HepG2 (cell line): ENCODE results near the gene ADAMTS2. TPM values are rescaled to one million over a fixed set of nuclear protein-coding genes. Genes with fewer than 3 reads are reported as not detected.

Source experiments
- ATAC-seq: fragments of 200-7000 bp; cut with Tn5 transposase; 3 replicates; pipeline ENCODE4 v1.9.1; 2020; ENCODE audit warnings: mild to moderate bottlenecking, moderate library complexity
- BruUV-seq: library from RNA; stranded (reverse); fragments of 400-500 nt; replicated peaks from 2 replicates; lab custom pipeline; 2021; lab: Mats Ljungman, UMichigan
- CTCF ChIA-PET: fragments of 300-600 bp; formaldehyde crosslinking; extraction: SDS; loops from one replicate; lab custom pipeline; 2021; ENCODE audit warnings: low total read pairs, inconsistent platforms, low intra/inter-chr PET ratio; lab: Yijun Ruan, JAX
- POLR2A ChIA-PET: fragments of 350-600 bp; sonication (Branson Sonifier 250); formaldehyde crosslinking; loops from one replicate; lab custom pipeline; 2020; ENCODE audit warnings: antibody characterized with exemption, inconsistent platforms; lab: Yijun Ruan, JAX
- DNase-seq: peaks from one replicate; pipeline ENCODE4 v3.0.0-alpha.2; 2015; ENCODE audit warnings: low spot score
- FAIRE-seq: peaks from 3 replicates; lab custom pipeline; 2011; peaks lifted over from hg19 to GRCh38; lab: Jason Lieb, UNC
- H2AFZ ChIP-seq: one replicate; pipeline ENCODE4 v1.6.1; 2011; ENCODE audit warnings: low read length, inconsistent platforms
- H3K27ac ChIP-seq: fragments of 300-600 bp; 3 replicates; pipeline ENCODE4 v1.8.0; 2011; ENCODE audit warnings: mixed run types, mild to moderate bottlenecking, mixed read lengths, low read length, inconsistent platforms; ENCODE audit not compliant: insufficient read depth; ENCODE audit errors: extremely low read length
- H3K27me3 ChIP-seq, 2 experiments: fragments of 200-600 bp in 1 of 2; 2 replicates in 1 of 2; 3 replicates in 1 of 2; pipeline versions ENCODE4 v1.6.0 to v1.8.0; 2011; ENCODE audit warnings: low read length in 2 of 2, mild to moderate bottlenecking in 2 of 2, moderate library complexity in 2 of 2, inconsistent platforms in 1 of 2; ENCODE audit not compliant: insufficient read depth in 2 of 2, control insufficient read depth in 1 of 2
- H3K36me3 ChIP-seq, 2 experiments: fragments of 200-600 bp in 1 of 2; replicated peaks in 1 of 2; 2 replicates in 1 of 2; 3 replicates in 1 of 2; pipeline versions ENCODE4 v1.5.1 to v1.8.0; 2011; ENCODE audit warnings: low read length in 2 of 2, inconsistent platforms in 1 of 2; ENCODE audit not compliant: insufficient read depth in 2 of 2, control insufficient read depth in 1 of 2
- H3K4me1 ChIP-seq: 2 replicates; pipeline ENCODE4 v1.5.1; 2012; ENCODE audit warnings: low read length, inconsistent platforms; ENCODE audit not compliant: insufficient read depth
- H3K4me2 ChIP-seq: 2 replicates; pipeline ENCODE4 v1.6.0; 2011; ENCODE audit warnings: low read depth, low read length, inconsistent platforms
- H3K4me3 ChIP-seq, 3 experiments: fragments of 200-600 bp in 1 of 3; sonication (generic), shearing (Covaris generic) in 1 of 3; replicated peaks in 1 of 3; 2 replicates each; pipeline ENCODE4 v1.5.1; 2011 to 2016; ENCODE audit warnings: low read length in 3 of 3, inconsistent platforms in 2 of 3, low read depth in 2 of 3, mild to moderate bottlenecking in 2 of 3, control low read depth in 1 of 3, mixed read lengths in 1 of 3; ENCODE audit not compliant: insufficient read depth in 1 of 3
- H3K79me2 ChIP-seq: one replicate; pipeline ENCODE4 v1.6.1; 2011; ENCODE audit warnings: low read length, inconsistent platforms; ENCODE audit not compliant: insufficient read depth
- H3K9ac ChIP-seq: 2 replicates; pipeline ENCODE4 v1.6.0; 2011; ENCODE audit warnings: mild to moderate bottlenecking, low read depth, low read length, inconsistent platforms; ENCODE audit not compliant: insufficient read depth
- H3K9me3 ChIP-seq: 2 replicates; pipeline ENCODE4 v1.5.1; 2012; ENCODE audit warnings: mild to moderate bottlenecking, low read length
- H4K20me1 ChIP-seq: 2 replicates; pipeline ENCODE4 v1.6.0; 2011; ENCODE audit warnings: inconsistent platforms, mild to moderate bottlenecking, low read length, moderate library complexity; ENCODE audit not compliant: insufficient read depth
- AFF4 ChIP-seq: sonication (generic); formaldehyde crosslinking; IDR thresholded peaks from 2 replicates; pipeline ENCODE4 v1.4.0; 2020; ENCODE audit warnings: missing genetic modification reagents
- ELF4 ChIP-seq: sonication (generic); formaldehyde crosslinking; IDR thresholded peaks from 2 replicates; pipeline ENCODE4 v1.5.0; 2020; ENCODE audit warnings: missing genetic modification reagents, mild to moderate bottlenecking, moderate library complexity, borderline replicate concordance
- FOXJ3 ChIP-seq: sonication (generic); formaldehyde crosslinking; IDR thresholded peaks from 2 replicates; pipeline ENCODE4 v1.4.0; 2020; ENCODE audit warnings: missing genetic modification reagents, mild to moderate bottlenecking, borderline replicate concordance
- JUND ChIP-seq: sonication (generic); formaldehyde crosslinking; IDR thresholded peaks from 2 replicates; pipeline ENCODE4 v1.8.0; 2022; ENCODE audit warnings: mild to moderate bottlenecking, missing genetic modification reagents
- KDM5A ChIP-seq: fragments of 200-600 bp; sonication (generic); IDR thresholded peaks from 2 replicates; pipeline ENCODE4 v1.7.0; 2018; ENCODE audit warnings: antibody characterized with exemption, mild to moderate bottlenecking, low read length, borderline replicate concordance
- MXD1 ChIP-seq: sonication (generic); formaldehyde crosslinking; IDR thresholded peaks from 2 replicates; pipeline ENCODE4 v1.4.0; 2020; ENCODE audit warnings: mild to moderate bottlenecking, missing genetic modification reagents
- MXI1 ChIP-seq: IDR thresholded peaks from 3 replicates; pipeline ENCODE4 v1.6.1; 2012; ENCODE audit warnings: low read depth, low read length, inconsistent platforms, borderline replicate concordance
- MYNN ChIP-seq: sonication (generic); formaldehyde crosslinking; IDR thresholded peaks from 2 replicates; pipeline ENCODE4 v1.4.0; 2020; ENCODE audit warnings: mild to moderate bottlenecking, low read depth, missing genetic modification reagents
- TBL1XR1 ChIP-seq: fragments of 150-350 bp; IDR thresholded peaks from 2 replicates; pipeline ENCODE4 v1.6.1; 2014; ENCODE audit warnings: borderline replicate concordance, low read length; ENCODE audit not compliant: partially characterized antibody
- ZNF350 ChIP-seq: sonication (generic); formaldehyde crosslinking; IDR thresholded peaks from 2 replicates; pipeline ENCODE4 v1.4.0; 2020; ENCODE audit warnings: mild to moderate bottlenecking, low read depth, missing genetic modification reagents, borderline replicate concordance
- ZNF503 ChIP-seq: sonication (generic); formaldehyde crosslinking; IDR thresholded peaks from 2 replicates; pipeline ENCODE4 v1.4.0; 2020; ENCODE audit warnings: missing genetic modification reagents
- ZNF569 ChIP-seq: sonication (generic); formaldehyde crosslinking; IDR thresholded peaks from 2 replicates; pipeline ENCODE4 v1.5.0; 2020; ENCODE audit warnings: mild to moderate bottlenecking, missing genetic modification reagents, moderate library complexity, borderline replicate concordance
- ZNF761 ChIP-seq: sonication (generic); formaldehyde crosslinking; conservative IDR thresholded peaks from 2 replicates; pipeline ENCODE4 v1.4.0; 2020; ENCODE audit warnings: mild to moderate bottlenecking, missing genetic modification reagents
- ZNF850 ChIP-seq: sonication (generic); formaldehyde crosslinking; conservative IDR thresholded peaks from 2 replicates; pipeline ENCODE4 v1.9.0; 2021; ENCODE audit warnings: mild to moderate bottlenecking, missing genetic modification reagents
- WGBS: methylation state at CpG from one replicate; pipeline ENCODE4 v1.1.6; 2017; ENCODE audit warnings: low lambda C conversion rate; 5-methylcytosine and 5-hydroxymethylcytosine counted together
- in situ Hi-C: cut with HindIII; loops from 2 replicates; pipeline ENCODE4 v1.10.0; 2017; ENCODE audit warnings: low pct_unique_long_range_greater_than_20kb; ENCODE audit not compliant: extremely low pct_ligation_motif_present
- intact Hi-C: fragments of 100-400 bp; cut with micrococcal nuclease; formaldehyde crosslinking; loops from one replicate; pipeline ENCODE4 v1.10.0; 2022; ENCODE audit not compliant: unreplicated experiment
- polyA plus RNA-seq, 8 experiments: library from polyadenylated mRNA; depleted of rRNA in 3 of 8; stranded (reverse) in 7 of 8; unstranded in 1 of 8; fragments of >200 nt; fragmentation: Illumina TruSeq in 4 of 8; extraction: Trizol in 4 of 8; gene quantifications; 2 replicates each; pipeline versions ENCODE4 v1.2.1 to v1.2.3, GENCODE V29; 2011 to 2016; ENCODE audit warnings: low read depth in 4 of 8, missing spikeins in 1 of 8, mixed read lengths in 1 of 8; ENCODE audit not compliant: insufficient read depth in 1 of 8
- total RNA-seq, 5 experiments: library from RNA; depleted of rRNA; stranded (reverse); fragments of >200 nt; fragmentation: Illumina TruSeq; extraction: Trizol; gene quantifications; 2 replicates each; pipeline ENCODE4 v1.2.3, GENCODE V29; 2016; ENCODE audit warnings: low read depth in 1 of 5

Gene ADAMTS2
- total and polyA plus RNA-seq, 2 of the 13 experiments (the other 11 are each of a cell fraction or from before 2014, with no cell fraction given) = 0.24 to 3.5 TPM

DNA sequence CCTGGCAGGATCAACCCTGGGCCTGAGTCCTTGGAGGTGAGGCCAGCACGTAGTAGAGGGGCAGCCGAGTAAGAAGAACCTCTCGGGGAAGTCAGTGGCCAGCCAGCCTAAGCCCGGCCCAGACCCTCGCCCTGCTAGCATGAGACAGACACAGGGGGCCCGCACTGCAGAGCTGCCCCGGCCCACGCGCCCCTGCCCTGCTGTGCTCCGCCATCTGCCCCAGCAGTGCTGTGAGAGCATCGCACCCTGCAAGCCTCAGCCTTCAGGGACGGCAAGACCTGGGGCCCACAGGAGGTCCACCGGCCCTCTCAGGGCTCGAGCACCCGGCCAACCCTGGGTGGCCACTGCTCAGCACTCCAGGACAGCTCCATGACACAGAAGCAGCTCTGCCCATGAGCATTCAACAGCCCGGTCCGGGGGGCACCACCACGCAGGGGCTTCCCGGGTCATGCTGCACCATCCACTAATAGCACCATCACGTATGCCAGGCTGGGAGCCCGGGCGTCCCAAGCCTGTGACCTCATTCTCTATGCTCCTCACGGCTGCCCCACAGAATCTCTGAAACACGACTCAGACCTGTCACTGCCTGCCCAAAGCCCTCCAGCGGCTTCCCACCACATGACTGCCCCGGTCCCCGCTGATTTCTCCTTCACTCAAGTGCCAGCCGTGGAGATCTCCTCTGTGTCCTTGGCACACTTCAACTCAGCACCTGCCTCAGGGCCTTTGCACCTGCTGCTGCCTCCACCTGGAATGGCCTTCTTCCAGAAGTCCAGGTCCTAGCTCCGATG is 38.1 kb downstream of the ADAMTS2 start (continued):
- TF ChIP-seq ZNF503 (no peak), JUND (CRISPR knock-in tag) (no peak), ZNF569 (CRISPR knock-in tag) (no peak), KDM5A (no peak), FOXJ3 (no peak)

- ChIA-PET CTCF (no interaction called here), POLR2A (no interaction called here)
- ATAC-seq (no peak; the same call in 2 of the 3 replicates), FAIRE-seq (no peak), DNase-seq (no peak)
- whole genome bisulfite sequencing = 44% methylated on average over 3 of the region's 7 CpGs
- no peaks in the 10 kb centered on the region for H4K20me1 ChIP-seq
- no peaks in the 10 kb centered on the region for H3K79me2 ChIP-seq
- H3K27ac ChIP-seq = no peak overlapping the region
- H3K9ac ChIP-seq = no peak overlapping the region
- BruUV-seq = no TSS peak
- intact Hi-C loops (no loop called here), in situ Hi-C loops (no loop called here)
- no peaks in the 10 kb centered on the region for H3K4me1 ChIP-seq
- no peak overlapping the region for H2AFZ ChIP-seq
- no peaks in the 10 kb centered on the region for H3K36me3 ChIP-seq
- H3K27me3 ChIP-seq = 0 out of 5 replicates have a peak, but pooled peaks cover 1 to 4% of the 10 kb centered on the region in 2 experiments
- no peak overlapping the region for H3K4me3 ChIP-seq
- H3K9me3 ChIP-seq = peaks cover 8% of the 10 kb centered on the region; the same call in 1 of the 2 replicates
- H3K4me2 ChIP-seq = no peak overlapping the region
- TF ChIP-seq AFF4 = no peak
- TF ChIP-seq ZNF761 = no peak
- no peak for TF ChIP-seq MXI1
- no peak for TF ChIP-seq ELF4
- no peak for TF ChIP-seq ZNF850 (CRISPR knock-in tag)
- TF ChIP-seq MYNN (CRISPR knock-in tag) = no peak
- no peak for TF ChIP-seq ZNF350 (CRISPR knock-in tag)
- no peak for TF ChIP-seq MXD1
- TF ChIP-seq TBL1XR1 = no peak
Measured at GRCh38 chr5:179306191-179307012, 38.9 kb downstream of the ADAMTS2 start.
